HL-60 (cell line): Measurements from ENCODE around the gene DSCAML1.

Experiments
- GABPA ChIP-seq: IDR thresholded peaks from 2 replicates; pipeline ENCODE4 v1.6.1; 2012; ENCODE audit warnings: low read depth
- POLR2AphosphoS5 ChIP-seq: IDR thresholded peaks from 2 replicates; pipeline ENCODE4 v1.6.1; 2012; ENCODE audit warnings: low read depth
- REST ChIP-seq: IDR thresholded peaks from 2 replicates; pipeline ENCODE4 v1.6.1; 2012; ENCODE audit warnings: low read depth; ENCODE audit not compliant: insufficient replicate concordance
- SPI1 ChIP-seq: IDR thresholded peaks from 2 replicates; pipeline ENCODE4 v1.6.1; 2012; ENCODE audit warnings: low read depth, mild to moderate bottlenecking, borderline replicate concordance
- TF ChIP-seq, protein P1 (sequence below): IDR thresholded peaks from one replicate; pipeline ENCODE4 v1.5.1; 2011; ENCODE audit warnings: low read length, control low read depth, inconsistent platforms; ENCODE audit not compliant: insufficient read depth

GRCh38 chr11:117606211-117606610 is 190.8 kb downstream of the DSCAML1 start:
- TF ChIP-seq, protein P1, sequence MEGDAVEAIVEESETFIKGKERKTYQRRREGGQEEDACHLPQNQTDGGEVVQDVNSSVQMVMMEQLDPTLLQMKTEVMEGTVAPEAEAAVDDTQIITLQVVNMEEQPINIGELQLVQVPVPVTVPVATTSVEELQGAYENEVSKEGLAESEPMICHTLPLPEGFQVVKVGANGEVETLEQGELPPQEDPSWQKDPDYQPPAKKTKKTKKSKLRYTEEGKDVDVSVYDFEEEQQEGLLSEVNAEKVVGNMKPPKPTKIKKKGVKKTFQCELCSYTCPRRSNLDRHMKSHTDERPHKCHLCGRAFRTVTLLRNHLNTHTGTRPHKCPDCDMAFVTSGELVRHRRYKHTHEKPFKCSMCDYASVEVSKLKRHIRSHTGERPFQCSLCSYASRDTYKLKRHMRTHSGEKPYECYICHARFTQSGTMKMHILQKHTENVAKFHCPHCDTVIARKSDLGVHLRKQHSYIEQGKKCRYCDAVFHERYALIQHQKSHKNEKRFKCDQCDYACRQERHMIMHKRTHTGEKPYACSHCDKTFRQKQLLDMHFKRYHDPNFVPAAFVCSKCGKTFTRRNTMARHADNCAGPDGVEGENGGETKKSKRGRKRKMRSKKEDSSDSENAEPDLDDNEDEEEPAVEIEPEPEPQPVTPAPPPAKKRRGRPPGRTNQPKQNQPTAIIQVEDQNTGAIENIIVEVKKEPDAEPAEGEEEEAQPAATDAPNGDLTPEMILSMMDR, result no peak
- no peak for TF ChIP-seq GABPA
- no peak for TF ChIP-seq POLR2AphosphoS5
- TF ChIP-seq SPI1, result no peak
- TF ChIP-seq REST, result no peak
